NT2/D1 (cell line): ENCODE measurements around the gene ACTN4.

Experiments
- DNase-seq: peaks from one replicate; pipeline ENCODE4 v3.0.0-alpha.2; 2011; ENCODE audit warnings: low read depth, low spot score
- H3K27me3 ChIP-seq: 2 replicates; pipeline ENCODE4 v1.6.0; 2011; ENCODE audit warnings: mild to moderate bottlenecking; ENCODE audit not compliant: insufficient read length, insufficient read depth
- H3K36me3 ChIP-seq: 2 replicates; pipeline ENCODE4 v1.6.1; 2011; ENCODE audit warnings: mild to moderate bottlenecking, low read length, mixed read lengths; ENCODE audit not compliant: insufficient read depth, insufficient read length
- H3K4me1 ChIP-seq: 2 replicates; pipeline ENCODE4 v1.5.1; 2011; ENCODE audit not compliant: insufficient read depth, insufficient read length
- H3K4me3 ChIP-seq: 2 replicates; pipeline ENCODE4 v1.5.1; 2011; ENCODE audit warnings: low read depth; ENCODE audit not compliant: insufficient read length
- H3K9ac ChIP-seq: 2 replicates; pipeline ENCODE4 v1.6.0; 2011; ENCODE audit warnings: low read depth; ENCODE audit not compliant: insufficient read length
- H3K9me3 ChIP-seq: 2 replicates; pipeline ENCODE4 v1.5.1; 2011; ENCODE audit warnings: mild to moderate bottlenecking, low read length; ENCODE audit not compliant: insufficient read depth
- SUZ12 ChIP-seq: IDR thresholded peaks from 2 replicates; pipeline ENCODE4 v1.6.1; 2011; ENCODE audit not compliant: insufficient read length, insufficient read depth; ENCODE audit errors: extremely low read depth
- YY1 ChIP-seq: IDR thresholded peaks from 2 replicates; pipeline ENCODE4 v1.6.1; 2011; ENCODE audit not compliant: insufficient read length, insufficient read depth
- ZNF274 ChIP-seq: IDR thresholded peaks from 2 replicates; pipeline ENCODE4 v1.6.1; 2011; ENCODE audit warnings: mild to moderate bottlenecking, low read depth, low read length

The ACTN4 gene

DNA sequence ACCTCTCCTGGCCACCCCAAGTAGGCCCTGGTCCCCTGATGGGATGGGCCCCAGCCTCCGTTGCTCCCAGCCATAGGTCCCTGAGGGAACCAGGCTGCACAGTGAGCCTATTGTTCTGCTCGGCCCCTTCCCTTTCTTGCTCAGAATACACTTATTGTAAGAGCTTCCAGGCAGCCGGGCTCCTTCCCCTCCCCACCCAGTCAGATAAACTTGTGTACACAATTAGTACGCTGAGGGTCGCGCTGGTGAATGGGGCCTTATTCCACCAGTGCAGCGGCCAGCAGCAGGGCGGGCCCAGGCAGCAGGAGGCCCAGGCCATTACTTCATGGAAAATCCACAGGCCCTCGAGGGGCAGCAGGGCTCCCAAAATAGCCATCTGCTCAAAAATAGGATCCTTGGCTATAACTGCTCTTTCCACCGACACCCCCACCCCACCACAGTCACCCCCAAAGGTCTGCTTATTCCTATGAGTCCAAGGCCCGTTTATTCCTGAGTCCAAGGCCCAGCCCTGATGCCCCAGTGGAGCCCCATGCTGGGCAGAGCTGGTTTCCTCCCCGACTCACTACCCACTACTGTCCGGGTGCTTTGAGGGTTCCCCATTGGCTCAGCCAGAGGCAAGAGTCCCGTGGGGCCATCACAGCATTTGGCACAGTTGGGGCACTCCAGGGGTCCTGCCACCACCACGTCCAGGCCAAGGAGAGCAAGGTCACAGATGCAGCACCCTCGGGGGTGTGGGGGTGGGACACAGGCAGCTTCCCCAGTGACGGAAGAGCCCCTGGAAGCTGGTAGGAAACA is 74.7 kb downstream of the ACTN4 start:
- H3K4me3 ChIP-seq, result no peak overlapping the region
- H3K36me3 ChIP-seq, result peaks cover 98% of the 10 kb centered on the region
- no peak overlapping the region for H3K9ac ChIP-seq
- H3K9me3 ChIP-seq, result no peaks in the 10 kb centered on the region
- DNase-seq, result no peak
- H3K4me1 ChIP-seq, result peaks cover 14% of the 10 kb centered on the region
- H3K27me3 ChIP-seq, result no peaks in the 10 kb centered on the region
- TF ChIP-seq SUZ12, result no peak
- no peak for TF ChIP-seq ZNF274
- TF ChIP-seq YY1, result no peak

- Histone ChIP-seq H3K36me3 (peaks cover 98% of the 10 kb centered on the region), H3K9me3 (no peaks in the 10 kb centered on the region), H3K27me3 (no peaks in the 10 kb centered on the region), H3K4me3 (no peak overlapping the region), H3K4me1 (peaks cover 16% of the 10 kb centered on the region), H3K9ac (no peak overlapping the region)
- TF ChIP-seq SUZ12 (no peak), ZNF274 (no peak), YY1 (no peak)
- no peak for DNase-seq
Observed at GRCh38 chr19:38722947-38723605, 75.6 kb downstream of the ACTN4 start.

DNA sequence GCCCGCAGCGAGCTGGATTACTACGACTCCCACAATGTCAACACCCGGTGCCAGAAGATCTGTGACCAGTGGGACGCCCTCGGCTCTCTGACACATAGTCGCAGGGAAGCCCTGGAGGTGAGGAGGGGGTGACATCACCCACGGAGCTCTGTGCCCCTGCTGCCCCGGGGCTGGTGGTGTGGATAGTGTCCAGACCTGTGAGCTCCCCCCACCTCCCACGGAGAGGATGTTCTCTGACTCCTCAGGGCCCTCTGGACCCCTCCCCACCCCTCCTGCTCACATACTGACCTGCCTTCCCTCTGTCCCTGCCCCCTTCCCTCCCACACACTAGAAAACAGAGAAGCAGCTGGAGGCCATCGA is 76.1 kb downstream of the ACTN4 start:
- H3K4me1 ChIP-seq, result peaks cover 14% of the 10 kb centered on the region
- H3K36me3 ChIP-seq, result peaks cover 99% of the 10 kb centered on the region
- no peak for DNase-seq

GRCh38 chr19:38723990-38724854 is 76.8 kb downstream of the ACTN4 start:
- Histone ChIP-seq H3K4me1 (peaks cover 14% of the 10 kb centered on the region), H3K36me3 (peaks cover 99% of the 10 kb centered on the region), H3K9ac (no peak overlapping the region), H3K27me3 (no peaks in the 10 kb centered on the region), H3K9me3 (no peaks in the 10 kb centered on the region), H3K4me3 (no peak overlapping the region)
- TF ChIP-seq YY1 (no peak), SUZ12 (no peak), ZNF274 (no peak)
- DNase-seq, result no peak

More for the DNA sequence above, 76.1 kb downstream of the ACTN4 start:
- Histone ChIP-seq H3K9me3 (no peaks in the 10 kb centered on the region), H3K27me3 (no peaks in the 10 kb centered on the region), H3K4me3 (no peak overlapping the region), H3K9ac (no peak overlapping the region)
- TF ChIP-seq ZNF274 (no peak), SUZ12 (no peak)

- H3K4me3 ChIP-seq, result no peak overlapping the region
- H3K9me3 ChIP-seq, result no peaks in the 10 kb centered on the region
- H3K4me1 ChIP-seq, result peaks cover 12% of the 10 kb centered on the region
- no peak for DNase-seq
- peaks cover 96% of the 10 kb centered on the region for H3K36me3 ChIP-seq
- H3K27me3 ChIP-seq, result no peaks in the 10 kb centered on the region
- no peak overlapping the region for H3K9ac ChIP-seq
- no peak for TF ChIP-seq SUZ12
- TF ChIP-seq YY1, result no peak
- TF ChIP-seq ZNF274, result no peak
Observed at GRCh38 chr19:38725469-38726283, 78.2 kb downstream of the ACTN4 start.

GRCh38 chr19:38726284-38726673 is 78.8 kb downstream of the ACTN4 start:
- H3K4me1 ChIP-seq, result peaks cover 12% of the 10 kb centered on the region
- peaks cover 96% of the 10 kb centered on the region for H3K36me3 ChIP-seq
- no peaks in the 10 kb centered on the region for H3K27me3 ChIP-seq
- H3K9me3 ChIP-seq, result no peaks in the 10 kb centered on the region
- no peak overlapping the region for H3K4me3 ChIP-seq
- no peak overlapping the region for H3K9ac ChIP-seq
- TF ChIP-seq SUZ12, result no peak
- TF ChIP-seq ZNF274, result no peak
- no peak for TF ChIP-seq YY1
- no peak for DNase-seq

GRCh38 chr19:38726761-38727301 is 79.4 kb downstream of the ACTN4 start:
- Histone ChIP-seq H3K9ac (no peak overlapping the region), H3K4me1 (peaks cover 8% of the 10 kb centered on the region), H3K4me3 (no peak overlapping the region), H3K9me3 (no peaks in the 10 kb centered on the region), H3K27me3 (no peaks in the 10 kb centered on the region), H3K36me3 (peaks cover 96% of the 10 kb centered on the region)
- DNase-seq, result no peak
- TF ChIP-seq YY1, result no peak
- TF ChIP-seq ZNF274, result no peak
- TF ChIP-seq SUZ12, result no peak
